Panc1 (cell line): ENCODE data around the gene CDH23. TPM values are rescaled to one million over a fixed set of nuclear protein-coding genes. Genes with fewer than 3 reads are reported as not detected.
A peak's percentile ranks its signal among the peaks of the same experiment; 100 is the strongest.

Source experiments
- ATAC-seq: fragments of 200-7000 bp; cut with Tn5 transposase; 2 replicates; pipeline ENCODE4 v1.9.1; 2020; ENCODE audit warnings: mild to moderate bottlenecking, moderate library complexity
- BruUV-seq: library from RNA; stranded (reverse); fragments of 400-500 nt; replicated peaks from 2 replicates; lab custom pipeline; 2021; lab: Mats Ljungman, UMichigan
- CTCF ChIA-PET: fragments of 300-600 bp; sonication (Branson Sonifier 250); formaldehyde crosslinking; loops from one replicate; lab custom pipeline; 2022; ENCODE audit warnings: antibody characterized with exemption; lab: Charles Lee
- POLR2A ChIA-PET: fragments of 300-600 bp; sonication (Branson Sonifier 250); formaldehyde crosslinking; loops from one replicate; lab custom pipeline; 2022; ENCODE audit warnings: antibody characterized with exemption; lab: Charles Lee
- DNase-seq: peaks from one replicate; pipeline ENCODE4 v3.0.0-alpha.2; 2010; ENCODE audit warnings: low read depth, low spot score
- H3K27ac ChIP-seq: 2 replicates; pipeline ENCODE4 v1.5.1; 2011; ENCODE audit warnings: mild to moderate bottlenecking, low read length, inconsistent platforms
- H3K27me3 ChIP-seq: fragments of 200-500 bp; sonication (Bioruptor generic); 2 replicates; pipeline ENCODE4 v1.6.0; 2014; ENCODE audit warnings: low read length, inconsistent platforms; ENCODE audit not compliant: control insufficient read depth, insufficient read depth
- H3K36me3 ChIP-seq: fragments of 200-500 bp; sonication (Bioruptor generic); 2 replicates; pipeline ENCODE4 v1.5.1; 2014; ENCODE audit warnings: inconsistent platforms, mild to moderate bottlenecking, low read length, moderate library complexity; ENCODE audit not compliant: control insufficient read depth, insufficient read depth
- H3K4me1 ChIP-seq: 2 replicates; pipeline ENCODE4 v1.5.1; 2011; ENCODE audit warnings: inconsistent platforms, mild to moderate bottlenecking, low read length, moderate library complexity; ENCODE audit not compliant: control insufficient read depth, insufficient read depth
- H3K4me3 ChIP-seq, 2 experiments: 2 replicates each; pipeline ENCODE4 v1.5.1; 2011 to 2012; ENCODE audit warnings: low read depth in 2 of 2, low read length in 2 of 2, mild to moderate bottlenecking in 2 of 2, inconsistent platforms in 1 of 2, moderate library complexity in 1 of 2
- H3K9me3 ChIP-seq: fragments of 200-500 bp; sonication (Bioruptor generic); 2 replicates; pipeline ENCODE4 v1.5.1; 2014; ENCODE audit warnings: low read depth, mild to moderate bottlenecking, inconsistent platforms, low read length, moderate library complexity; ENCODE audit not compliant: control insufficient read depth, insufficient read depth
- CTCF ChIP-seq: fragments of 450-650 bp; IDR thresholded peaks from 2 replicates; pipeline ENCODE4 v1.5.1; 2017; ENCODE audit warnings: mild to moderate bottlenecking
- POLR2AphosphoS5 ChIP-seq: IDR thresholded peaks from 2 replicates; pipeline ENCODE4 v1.6.1; 2012; ENCODE audit warnings: mild to moderate bottlenecking, low read depth, low read length, moderate library complexity
- REST ChIP-seq, 2 experiments: IDR thresholded peaks; 2 replicates each; pipeline ENCODE4 v1.6.1; 2011 to 2012; ENCODE audit warnings: low read depth in 2 of 2, control low read depth in 1 of 2, low read length in 1 of 2, mild to moderate bottlenecking in 1 of 2, moderate library complexity in 1 of 2; ENCODE audit not compliant: insufficient read depth in 1 of 2
- SIN3A ChIP-seq: IDR thresholded peaks from 2 replicates; pipeline ENCODE4 v1.6.1; 2012; ENCODE audit warnings: low read depth, mild to moderate bottlenecking, low read length, moderate library complexity, borderline replicate concordance; ENCODE audit not compliant: insufficient read depth
- TCF7L2 ChIP-seq: IDR thresholded peaks from 2 replicates; pipeline ENCODE4 v1.6.1; 2011; ENCODE audit warnings: mild to moderate bottlenecking, low read depth, low read length, inconsistent platforms
- in situ Hi-C: cut with HindIII; loops from 2 replicates; pipeline ENCODE4 v1.10.0; 2016; ENCODE audit warnings: low sequenced_read_pairs, low pct_unique_long_range_greater_than_20kb
- intact Hi-C: fragments of 100-400 bp; cut with micrococcal nuclease; formaldehyde crosslinking; loops from one replicate; pipeline ENCODE4 v1.10.0; 2022; ENCODE audit not compliant: unreplicated experiment
- total RNA-seq: library from RNA; stranded (reverse); gene quantifications from one replicate; pipeline ENCODE4 v1.2.1, GENCODE V29; 2021; ENCODE audit not compliant: unreplicated experiment

Gene CDH23
- total RNA-seq, 1 experiment from 2014 or later: 2.7 TPM

GRCh38 chr10:71847418-71847817 is 450.7 kb downstream of the CDH23 start:
- no peaks in the 10 kb centered on the region for H3K9me3 ChIP-seq
- no peak for DNase-seq
- no peak for TF ChIP-seq POLR2AphosphoS5
- TF ChIP-seq TCF7L2: no peak
- no peak for TF ChIP-seq SIN3A
- TF ChIP-seq CTCF: no peak
- TF ChIP-seq REST (IDR thresholded peaks at IDR 0.05; ENCODE audit: insufficient read depth in 1 of 2, low read depth in 2 of 2, low read length in 1 of 2): no peak
- POLR2A ChIA-PET: interaction anchor here (0.6 kb wide), 1 partner anchor 31 kb away, joined by 7 read pairs; no protein-coding TSS in a partner anchor
- no peak for ATAC-seq
- peaks cover 66% of the 10 kb centered on the region for H3K4me1 ChIP-seq
- H3K27me3 ChIP-seq: no peaks in the 10 kb centered on the region
- CTCF ChIA-PET: interaction anchor here (0.6 kb wide), 1 partner anchor 534 kb away, joined by 3 read pairs; no protein-coding TSS in a partner anchor
- in situ Hi-C loops (no loop called here), intact Hi-C loops (no loop called here)
- peak overlapping the region; percentile 78 to 86 for H3K4me3 ChIP-seq
- H3K27ac ChIP-seq: peak overlapping the region; percentile 96
- no TSS peak for BruUV-seq
- peaks cover 3% of the 10 kb centered on the region; the same call in 1 of the 2 replicates for H3K36me3 ChIP-seq

- Histone ChIP-seq H3K9me3 (no peaks in the 10 kb centered on the region), H3K27me3 (no peaks in the 10 kb centered on the region), H3K4me3 (peak overlapping the region; percentile 78 to 86), H3K36me3 (peaks cover 3% of the 10 kb centered on the region; the same call in 1 of the 2 replicates), H3K4me1 (peaks cover 57% of the 10 kb centered on the region), H3K27ac (peak overlapping the region; percentile 96)
- ChIA-PET POLR2A (interaction anchor here (0.6 to 3.5 kb wide), 4 partner anchors 9 to 30 kb away, joined by 3 to 33 read pairs (median 3); no protein-coding TSS in a partner anchor), CTCF (interaction anchor here (2.4 kb wide), 1 partner anchor 48 kb away, joined by 11 read pairs; no protein-coding TSS in a partner anchor)
- in situ Hi-C loops (no loop called here), intact Hi-C loops (no loop called here)
- ATAC-seq (no peak), DNase-seq (no peak)
- TF ChIP-seq SIN3A: 0 out of 2 replicates have a peak, but pooled peaks have one; percentile 30
- TF ChIP-seq TCF7L2: no peak
- no TSS peak for BruUV-seq
Observed at GRCh38 chr10:71848325-71849275, 451.9 kb downstream of the CDH23 start.
